HepG2 (cell line): ENCODE data around the gene C20orf144. TPM values are rescaled to one million over a fixed set of nuclear protein-coding genes. Genes with fewer than 3 reads are reported as not detected.

Source experiments
- MLX ChIP-seq: IDR thresholded peaks from 2 replicates; pipeline ENCODE4 v1.6.1; 2016
- SIX1 ChIP-seq: sonication (generic); formaldehyde crosslinking; IDR thresholded peaks from 2 replicates; pipeline ENCODE4 v1.4.0; 2020; ENCODE audit warnings: missing genetic modification reagents, borderline replicate concordance
- SNAPC4 ChIP-seq: sonication (generic); formaldehyde crosslinking; IDR thresholded peaks from 2 replicates; pipeline ENCODE4 v1.4.0; 2020; ENCODE audit warnings: mild to moderate bottlenecking, missing genetic modification reagents
- SRY ChIP-seq: sonication (generic); formaldehyde crosslinking; IDR thresholded peaks from 2 replicates; pipeline ENCODE4 v1.8.0; 2022; ENCODE audit warnings: mild to moderate bottlenecking, missing genetic modification reagents
- ZBTB4 ChIP-seq: sonication (generic); formaldehyde crosslinking; IDR thresholded peaks from 2 replicates; pipeline ENCODE4 v1.4.0; 2020; ENCODE audit warnings: missing genetic modification reagents, mild to moderate bottlenecking, borderline replicate concordance
- ZBTB40 ChIP-seq, 2 experiments: fragments of 450-650 bp in 1 of 2; sonication (generic) in 1 of 2; formaldehyde crosslinking in 1 of 2; IDR thresholded peaks; 2 replicates each; pipeline versions ENCODE4 v1.6.1 to v1.8.0; 2016 to 2022; ENCODE audit warnings: antibody characterized with exemption in 1 of 2, mild to moderate bottlenecking in 1 of 2, missing genetic modification reagents in 1 of 2
- ZNF263 ChIP-seq: sonication (generic); formaldehyde crosslinking; IDR thresholded peaks from 2 replicates; pipeline ENCODE4 v1.4.0; 2020; ENCODE audit warnings: missing genetic modification reagents
- ZNF549 ChIP-seq: sonication (generic); formaldehyde crosslinking; IDR thresholded peaks from 2 replicates; pipeline ENCODE4 v1.5.0; 2020; ENCODE audit warnings: missing genetic modification reagents
- ZNF678 ChIP-seq: sonication (generic); formaldehyde crosslinking; IDR thresholded peaks from 2 replicates; pipeline ENCODE4 v1.4.0; 2020; ENCODE audit warnings: mild to moderate bottlenecking, missing genetic modification reagents
- polyA plus RNA-seq, 8 experiments: library from polyadenylated mRNA; depleted of rRNA in 3 of 8; stranded (reverse) in 7 of 8; unstranded in 1 of 8; fragments of >200 nt; fragmentation: Illumina TruSeq in 4 of 8; extraction: Trizol in 4 of 8; gene quantifications; 2 replicates each; pipeline versions ENCODE4 v1.2.1 to v1.2.3, GENCODE V29; 2011 to 2016; ENCODE audit warnings: low read depth in 4 of 8, missing spikeins in 1 of 8, mixed read lengths in 1 of 8; ENCODE audit not compliant: insufficient read depth in 1 of 8
- total RNA-seq, 5 experiments: library from RNA; depleted of rRNA; stranded (reverse); fragments of >200 nt; fragmentation: Illumina TruSeq; extraction: Trizol; gene quantifications; 2 replicates each; pipeline ENCODE4 v1.2.3, GENCODE V29; 2016; ENCODE audit warnings: low read depth in 1 of 5

Gene C20orf144
- total and polyA plus RNA-seq, 2 of the 13 experiments (the other 11 are each of a cell fraction or from before 2014, with no cell fraction given), result 0.09 to 0.16 TPM

- TF ChIP-seq SNAPC4, result 0 out of 2 replicates have a peak, but pooled peaks have one; percentile 56
- no peak for TF ChIP-seq SRY (CRISPR knock-in tag)
- TF ChIP-seq ZNF549 (CRISPR knock-in tag), result no peak
- TF ChIP-seq SIX1, result 0 out of 2 replicates have a peak, but pooled peaks have one; percentile 44
- peak; percentile 73; the same call in 1 of the 2 replicates for TF ChIP-seq ZBTB4 (CRISPR knock-in tag)
- no peak for TF ChIP-seq ZBTB40 (IDR thresholded peaks at IDR 0.05)
- peak; percentile 78 for TF ChIP-seq ZBTB40 (CRISPR knock-in tag; IDR thresholded peaks at IDR 0.05)
- TF ChIP-seq MLX (CRISPR knock-in tag), result peak; percentile 81; the same call in 1 of the 2 replicates
- TF ChIP-seq ZNF263 (CRISPR knock-in tag), result peak; percentile 62; the same call in 1 of the 2 replicates
- no peak for TF ChIP-seq ZNF678 (CRISPR knock-in tag)
These were observed 39.7 kb downstream of the C20orf144 start (continued) for GRCh38 chr20:33701629-33702450.
